Breast epithelium (tissue), 4 donors: Measurements from ENCODE around the gene ABCC2. TPM values are rescaled to one million over a fixed set of nuclear protein-coding genes. Genes with fewer than 3 reads are reported as not detected.

Experiments
- DNase-seq, 2 donors: peaks; one replicate each; pipeline ENCODE4 v3.0.0-alpha.2; 2019; ENCODE audit warnings: low spot score in 2 of 2
- H3K27ac ChIP-seq, 2 donors: fragments of 200-600 bp; sonication (generic) in 1 of 2; one replicate each; pipeline ENCODE4 v1.5.1; 2016 to 2019; ENCODE audit warnings: mild to moderate bottlenecking in 1 of 2
- H3K27me3 ChIP-seq, 2 donors: fragments of 200-600 bp; sonication (generic) in 1 of 2; one replicate each; pipeline versions ENCODE4 v1.5.1 to v1.6.0; 2017 to 2019; ENCODE audit warnings: control low read depth in 1 of 2, mild to moderate bottlenecking in 1 of 2
- H3K36me3 ChIP-seq: fragments of 200-600 bp; one replicate; pipeline ENCODE4 v1.5.1; 2019
- H3K4me1 ChIP-seq, 2 donors: fragments of 200-600 bp; sonication (generic); one replicate each; pipeline ENCODE4 v1.5.1; 2016 to 2019; ENCODE audit warnings: control low read depth in 1 of 2
- H3K4me3 ChIP-seq, 3 donors: fragments of 200-600 bp; sonication (generic); 1 replicate in 2 of 3; 2 replicates in 1 of 3; pipeline ENCODE4 v1.5.1; 2016 to 2019; ENCODE audit warnings: mild to moderate bottlenecking in 3 of 3, moderate library complexity in 2 of 3
- H3K9me3 ChIP-seq, 2 donors: fragments of 200-600 bp; sonication (generic) in 1 of 2; one replicate each; pipeline ENCODE4 v1.5.1; 2016 to 2019; ENCODE audit warnings: control low read depth in 1 of 2
- CTCF ChIP-seq, 3 donors: fragments of 450-650 bp; IDR thresholded peaks; one replicate each; pipeline ENCODE4 v1.5.1; 2016 to 2017; ENCODE audit warnings: antibody characterized with exemption in 3 of 3, mild to moderate bottlenecking in 3 of 3, moderate library complexity in 3 of 3
- POLR2A ChIP-seq: fragments of 450-650 bp; IDR thresholded peaks from one replicate; pipeline ENCODE4 v1.6.1; 2016; ENCODE audit warnings: antibody characterized with exemption, mild to moderate bottlenecking, moderate library complexity
- POLR2AphosphoS5 ChIP-seq, 3 donors: sonication (generic); formaldehyde crosslinking; IDR thresholded peaks; one replicate each; pipeline ENCODE4 v1.6.1; 2017; ENCODE audit warnings: antibody characterized with exemption in 3 of 3
- intact Hi-C: fragments of 100-400 bp; cut with DNase I; formaldehyde crosslinking; loops from one replicate; pipeline ENCODE4 v1.15.1; 2023; ENCODE audit warnings: low total_unique reads
- total RNA-seq, 3 donors: library from RNA; depleted of rRNA; stranded (reverse); fragments of >200 nt; gene quantifications; one replicate each; pipeline ENCODE4 v1.1.0, GENCODE V29; 2016

ABCC2 gene
- total RNA-seq, 3 donors from 2014 or later, result 2.0 to 3.1 (median 2.1) TPM

DNA sequence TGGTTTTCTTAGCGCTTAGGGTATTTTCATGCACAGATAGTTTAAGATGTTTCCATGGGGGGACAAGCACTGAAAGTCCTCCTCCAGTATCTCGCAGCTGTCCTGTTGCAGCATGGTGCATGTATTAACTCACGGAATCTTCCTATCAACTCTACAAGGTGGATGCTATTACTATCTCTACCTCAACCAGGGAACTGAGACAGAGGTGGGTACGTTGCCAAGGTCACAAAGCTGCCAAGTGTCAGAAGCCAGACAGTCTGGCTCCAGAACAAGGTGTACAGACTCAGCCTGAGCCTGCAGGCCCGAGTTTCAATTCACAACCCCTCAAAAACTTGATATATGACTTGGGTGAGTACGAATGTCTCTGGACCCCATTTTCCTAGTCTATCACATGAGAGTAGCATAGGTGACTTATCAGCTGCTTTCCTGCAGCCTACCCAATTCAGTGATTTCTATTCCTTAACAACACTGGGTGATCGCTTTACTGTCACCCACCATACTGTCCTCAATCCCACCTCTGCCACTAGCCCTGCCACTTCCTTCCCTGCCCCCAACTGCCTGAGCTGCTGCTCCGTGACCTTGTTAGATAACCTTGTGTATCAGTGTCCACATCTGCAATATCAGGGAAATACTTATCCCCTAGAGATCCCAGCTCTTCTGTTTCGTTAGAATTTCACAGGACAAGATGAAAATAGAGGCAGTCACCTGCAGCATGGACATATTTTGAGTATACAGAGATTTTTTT lies 92.1 kb downstream of the ABCC2 start:
- H3K9me3 ChIP-seq, result no peaks in the 10 kb centered on the region
- no peaks in the 10 kb centered on the region for H3K4me1 ChIP-seq
- H3K27ac ChIP-seq, result no peak overlapping the region
- H3K4me3 ChIP-seq, result no peak overlapping the region
- intact Hi-C loops, result no loop called here
- TF ChIP-seq POLR2A, result no peak
- no peak for TF ChIP-seq CTCF (IDR thresholded peaks at IDR 0.05)
- no peak for TF ChIP-seq POLR2AphosphoS5 (IDR thresholded peaks at IDR 0.05)
- DNase-seq, result no peak
- no peaks in the 10 kb centered on the region for H3K27me3 ChIP-seq
- H3K36me3 ChIP-seq, result peaks cover 8% of the 10 kb centered on the region

DNA sequence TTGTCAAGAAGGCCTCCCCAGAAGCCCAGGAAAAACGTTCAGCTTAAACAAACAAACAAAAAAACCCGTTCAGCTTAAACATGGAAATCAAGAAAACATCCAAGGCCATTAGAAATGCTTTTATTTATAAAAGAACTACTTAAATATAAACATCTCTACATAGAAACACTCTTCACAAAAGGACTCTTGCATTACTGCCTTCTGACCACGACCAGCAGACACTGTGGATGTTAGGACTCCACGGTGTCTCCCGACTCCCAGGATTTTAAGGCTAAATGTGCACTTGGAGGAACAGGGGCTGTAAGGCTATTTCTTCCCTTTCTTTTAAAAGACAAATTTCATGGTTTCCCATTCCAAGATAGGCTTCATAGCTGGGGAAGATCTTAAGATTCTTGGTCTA lies 93.0 kb downstream of the ABCC2 start:
- intact Hi-C loops, result no loop called here
- H3K27ac ChIP-seq, result no peak overlapping the region
- no peaks in the 10 kb centered on the region for H3K9me3 ChIP-seq
- DNase-seq, result no peak
- H3K36me3 ChIP-seq, result peaks cover 8% of the 10 kb centered on the region
- H3K4me3 ChIP-seq, result no peak overlapping the region
- no peaks in the 10 kb centered on the region for H3K4me1 ChIP-seq
- TF ChIP-seq CTCF (IDR thresholded peaks at IDR 0.05) (no peak), POLR2A (no peak), POLR2AphosphoS5 (IDR thresholded peaks at IDR 0.05) (no peak)
- H3K27me3 ChIP-seq, result no peaks in the 10 kb centered on the region

DNA sequence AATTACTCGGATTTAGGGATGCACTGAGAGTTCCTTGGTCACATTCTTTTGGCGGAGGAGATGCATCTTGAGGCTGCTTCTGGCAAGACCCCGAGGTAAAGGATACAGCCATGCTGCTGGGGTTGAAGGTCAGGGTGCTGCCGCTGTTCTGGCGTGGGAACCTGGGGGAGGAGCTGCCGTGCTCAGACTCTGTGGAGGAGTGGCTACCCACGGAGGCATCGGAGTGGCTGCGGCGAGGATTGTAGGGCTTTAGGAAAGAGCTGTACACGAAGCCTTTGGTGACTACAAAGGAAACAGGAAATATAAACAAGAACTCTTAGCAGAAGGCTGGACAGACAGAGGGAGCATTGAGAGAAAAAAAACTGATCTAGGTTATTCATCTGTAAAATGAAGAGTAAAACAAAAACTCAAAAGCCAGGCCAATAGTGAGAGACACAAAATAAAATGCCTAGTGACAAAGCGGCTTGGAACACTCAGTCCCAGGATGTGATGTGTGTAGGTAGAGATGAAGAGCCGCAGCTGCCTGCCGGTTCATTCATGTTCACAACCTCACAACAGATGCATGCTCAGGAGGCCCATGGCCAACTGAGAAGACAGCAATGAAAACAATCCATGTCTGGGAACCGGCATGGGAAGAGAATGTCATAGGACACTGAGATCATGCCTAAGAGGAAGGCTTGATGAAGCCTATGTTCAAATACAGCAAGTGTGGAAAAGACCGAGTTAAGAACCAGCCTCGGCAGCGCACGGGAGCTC lies 97.8 kb downstream of the ABCC2 start:
- Histone ChIP-seq H3K4me3 (no peak overlapping the region), H3K36me3 (peaks cover 8% of the 10 kb centered on the region), H3K27ac (peak overlapping the region in 1 of 2 donors; percentile 28), H3K4me1 (no peaks in the 10 kb centered on the region), H3K9me3 (no peaks in the 10 kb centered on the region), H3K27me3 (no peaks in the 10 kb centered on the region)
- TF ChIP-seq CTCF (IDR thresholded peaks at IDR 0.05), result no peak
- intact Hi-C loops, result no loop called here
- no peak for DNase-seq

GRCh38 chr10:99881371-99881770 lies 98.9 kb downstream of the ABCC2 start:
- Histone ChIP-seq H3K36me3 (peaks cover 8% of the 10 kb centered on the region), H3K27me3 (no peaks in the 10 kb centered on the region), H3K27ac (no peak overlapping the region), H3K4me3 (no peak overlapping the region), H3K9me3 (no peaks in the 10 kb centered on the region), H3K4me1 (no peaks in the 10 kb centered on the region)
- intact Hi-C loops, result no loop called here
- DNase-seq, result no peak
- TF ChIP-seq POLR2AphosphoS5 (IDR thresholded peaks at IDR 0.05) (no peak), CTCF (IDR thresholded peaks at IDR 0.05) (no peak), POLR2A (no peak)

DNA sequence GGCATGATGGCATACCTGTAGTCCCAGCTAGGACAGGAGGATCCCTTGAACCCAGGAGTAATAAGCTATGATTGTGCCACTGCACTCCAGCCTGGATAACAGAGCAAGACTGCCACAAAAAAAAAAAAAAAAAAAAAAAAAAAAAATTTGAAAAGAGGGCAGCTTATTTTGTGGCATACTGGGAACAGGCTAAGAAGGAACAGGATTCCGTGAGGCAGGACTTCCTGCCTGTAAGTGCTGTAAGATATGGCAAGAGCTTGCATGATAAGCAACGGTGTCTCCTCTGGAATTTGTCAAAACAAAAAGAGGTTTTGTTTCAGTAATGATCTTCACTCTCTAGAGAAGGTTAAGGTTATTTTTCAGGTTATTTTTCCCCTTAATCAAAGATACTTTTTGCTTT lies 101.1 kb downstream of the ABCC2 start:
- H3K9me3 ChIP-seq, result no peaks in the 10 kb centered on the region
- intact Hi-C loops, result no loop called here
- no peak overlapping the region for H3K4me3 ChIP-seq
- no peak overlapping the region for H3K27ac ChIP-seq
- no peaks in the 10 kb centered on the region for H3K36me3 ChIP-seq
- DNase-seq, result no peak
- no peaks in the 10 kb centered on the region for H3K4me1 ChIP-seq
- no peaks in the 10 kb centered on the region for H3K27me3 ChIP-seq
- TF ChIP-seq CTCF (IDR thresholded peaks at IDR 0.05), result no peak
- no peak for TF ChIP-seq POLR2AphosphoS5 (IDR thresholded peaks at IDR 0.05)
- TF ChIP-seq POLR2A, result no peak
